GM21515 (cell line): ENCODE data around the gene AQP1.

ENCODE experiments used
- ATAC-seq: cut with Tn5 transposase; IDR thresholded peaks from one replicate; pipeline ENCODE4 v1.9.1; 2021; ENCODE audit not compliant: unreplicated experiment

AQP1 gene

GRCh38 chr7:30905078-30906012 is 6.3 kb upstream of the AQP1 start:
- no peak for ATAC-seq

GRCh38 chr7:30906014-30906413 is 5.6 kb upstream of the AQP1 start:
- ATAC-seq: no peak

GRCh38 chr7:30906515-30907240 is 5.0 kb upstream of the AQP1 start:
- ATAC-seq: no peak

GRCh38 chr7:30907527-30908267 is 4.0 kb upstream of the AQP1 start:
- ATAC-seq: no peak

- no peak for ATAC-seq
Measured at GRCh38 chr7:30908681-30909080, 3.0 kb upstream of the AQP1 start.

GRCh38 chr7:30909431-30909830 is 2.2 kb upstream of the AQP1 start:
- ATAC-seq: no peak

- ATAC-seq: no peak
Measured at GRCh38 chr7:30910411-30911073, 1.1 kb upstream of the AQP1 start.

- no peak for ATAC-seq
Measured at GRCh38 chr7:30911133-30911532, 520 bp upstream of the AQP1 start.

GRCh38 chr7:30912021-30912730 is 523 bp downstream of the AQP1 start:
- no peak for ATAC-seq

GRCh38 chr7:30912731-30912985 is 1.0 kb downstream of the AQP1 start:
- ATAC-seq: no peak

GRCh38 chr7:30912986-30913811 is 1.5 kb downstream of the AQP1 start:
- ATAC-seq: no peak

GRCh38 chr7:30913821-30914515 is 2.3 kb downstream of the AQP1 start:
- ATAC-seq: no peak

GRCh38 chr7:30914596-30914995 is 2.9 kb downstream of the AQP1 start:
- no peak for ATAC-seq

GRCh38 chr7:30915005-30915601 is 3.5 kb downstream of the AQP1 start:
- ATAC-seq: no peak

GRCh38 chr7:30915751-30916150 is 4.1 kb downstream of the AQP1 start:
- ATAC-seq: no peak

GRCh38 chr7:30916255-30916654 is 4.6 kb downstream of the AQP1 start:
- no peak for ATAC-seq

GRCh38 chr7:30916767-30917166 is 5.1 kb downstream of the AQP1 start:
- no peak for ATAC-seq

GRCh38 chr7:30917216-30917893 is 5.7 kb downstream of the AQP1 start:
- ATAC-seq: no peak
